CD8-positive, alpha-beta memory T cell (primary cell): ENCODE results near the gene SUPT4H1. TPM values are rescaled to one million over a fixed set of nuclear protein-coding genes. Genes with fewer than 3 reads are reported as not detected.
A peak's percentile ranks its signal among the peaks of the same experiment; 100 is the strongest.
"Not testable (repeated sequence)": the region's sequence is repeated elsewhere in the genome, so short reads cannot be mapped to it uniquely, and the experiment has no call there.

Experiments used
- CTCF ChIA-PET: fragments of 350-600 bp; sonication (Branson Sonifier 250); formaldehyde crosslinking; loops from one replicate; lab custom pipeline; 2021; ENCODE audit warnings: antibody characterized with exemption; lab: Charles Lee
- POLR2A ChIA-PET: fragments of 350-600 bp; sonication (Branson Sonifier 250); formaldehyde crosslinking; loops from one replicate; lab custom pipeline; 2021; ENCODE audit warnings: antibody characterized with exemption; lab: Charles Lee
- DNase-seq, 5 donors: peaks; one replicate each; pipeline versions ENCODE4 v3.0.0 to v3.0.0-alpha.2; 2020 to 2022; ENCODE audit warnings: mixed read lengths in 1 of 5
- H3K27ac ChIP-seq: one replicate; pipeline ENCODE4 v1.7.0; 2013; ENCODE audit warnings: low read depth, mild to moderate bottlenecking, low read length, moderate library complexity
- H3K27me3 ChIP-seq: 2 replicates; pipeline ENCODE4 v1.7.0; 2013; ENCODE audit warnings: low read length, mild to moderate bottlenecking; ENCODE audit not compliant: insufficient read depth, poor library complexity, severe bottlenecking
- H3K36me3 ChIP-seq: 2 replicates; pipeline ENCODE4 v1.7.0; 2013; ENCODE audit warnings: mild to moderate bottlenecking, low read length, moderate library complexity; ENCODE audit not compliant: insufficient read depth
- H3K4me1 ChIP-seq: 2 replicates; pipeline ENCODE4 v1.7.0; 2013; ENCODE audit warnings: mild to moderate bottlenecking, low read length, moderate library complexity; ENCODE audit not compliant: insufficient read depth
- H3K4me3 ChIP-seq: 2 replicates; pipeline ENCODE4 v1.7.0; 2013; ENCODE audit warnings: mild to moderate bottlenecking, low read length
- H3K9me3 ChIP-seq: 2 replicates; pipeline ENCODE4 v1.7.0; 2013; ENCODE audit warnings: mild to moderate bottlenecking, low read length
- H3K27ac Mint-ChIP-seq, 8 donors: one replicate each; pipeline ENCODE4 v1.8.0; 2020 to 2021; ENCODE audit warnings: mixed read lengths in 8 of 8, mild to moderate bottlenecking in 6 of 8, inconsistent platforms in 3 of 8, moderate library complexity in 3 of 8
- H3K27me3 Mint-ChIP-seq, 2 donors: one replicate each; pipeline ENCODE4 v1.8.0; 2020 to 2021; ENCODE audit warnings: mixed read lengths in 2 of 2, mild to moderate bottlenecking in 1 of 2, moderate library complexity in 1 of 2
- H3K36me3 Mint-ChIP-seq, 3 donors: one replicate each; pipeline ENCODE4 v1.8.0; 2020 to 2021; ENCODE audit warnings: mixed read lengths in 3 of 3, inconsistent platforms in 1 of 3, mild to moderate bottlenecking in 1 of 3
- H3K4me1 Mint-ChIP-seq, 3 donors: one replicate each; pipeline ENCODE4 v1.8.0; 2020 to 2021; ENCODE audit warnings: mixed read lengths in 3 of 3, inconsistent platforms in 1 of 3, mild to moderate bottlenecking in 1 of 3
- H3K4me3 Mint-ChIP-seq, 7 donors: one replicate each; pipeline ENCODE4 v1.8.0; 2020 to 2021; ENCODE audit warnings: mixed read lengths in 7 of 7, mild to moderate bottlenecking in 6 of 7, moderate library complexity in 4 of 7, inconsistent platforms in 2 of 7
- H3K9me3 Mint-ChIP-seq, 5 donors: one replicate each; pipeline ENCODE4 v1.8.0; 2020 to 2022; ENCODE audit warnings: mixed read lengths in 5 of 5, mild to moderate bottlenecking in 3 of 5, moderate library complexity in 2 of 5, inconsistent platforms in 1 of 5
- polyA plus RNA-seq: library from polyadenylated mRNA; unstranded; fragments of 300-500 nt; fragmentation: Illumina TruSeq; gene quantifications from one replicate; pipeline ENCODE4 v1.2.3, GENCODE V29; 2021
- total RNA-seq, 2 experiments: library from RNA; stranded (reverse); gene quantifications; one replicate each; pipeline ENCODE4 v1.2.3, GENCODE V29; 2021

SUPT4H1 gene
- total and polyA plus RNA-seq, 3 experiments from 2014 or later, result 97.5 to 149 (median 145) TPM

- peak overlapping the region; percentile 86 to 100 (median 95) for H3K4me3 Mint-ChIP-seq
- ChIA-PET CTCF (interaction anchor here (8.5 to 13.8 kb wide), 3 partner anchors 8 to 21 kb away, joined by 90 to 504 read pairs (median 164); partner anchors contain the start of genes SUPT4H1 and TSPOAP1), POLR2A (interaction anchor here (4.6 to 12.2 kb wide), 3 partner anchors 10 to 24 kb away, joined by 72 to 491 read pairs (median 108); partner anchors contain the start of genes SUPT4H1 and TSPOAP1)
- no peak overlapping the region for H3K27ac ChIP-seq
- peaks cover 0 to 2% of the 10 kb centered on the region in 2 donors for H3K27me3 Mint-ChIP-seq
- peaks cover 16% of the 10 kb centered on the region for H3K36me3 ChIP-seq
- DNase-seq, result peak in 1 of 5 donors; percentile 49
- H3K27me3 ChIP-seq, result no peaks in the 10 kb centered on the region
- H3K9me3 Mint-ChIP-seq, result no peaks in the 10 kb centered on the region
- no peaks in the 10 kb centered on the region for H3K9me3 ChIP-seq
- H3K27ac Mint-ChIP-seq, result peak overlapping the region; percentile 92 to 100 (median 99)
- peaks cover 77 to 97% (median 96%) of the 10 kb centered on the region in 3 donors for H3K4me1 Mint-ChIP-seq
- peaks cover 85% of the 10 kb centered on the region for H3K4me1 ChIP-seq
- peak overlapping the region; percentile 62 for H3K4me3 ChIP-seq
- H3K36me3 Mint-ChIP-seq, result peaks cover 3 to 67% (median 22%) of the 10 kb centered on the region in 3 donors
These were observed 10.0 kb downstream of the SUPT4H1 start for GRCh38 chr17:58341861-58342475.

GRCh38 chr17:58341136-58341860, 10.7 kb downstream of the SUPT4H1 start:
- not testable (repeated sequence) for H3K27me3 ChIP-seq, H3K27ac ChIP-seq, H3K9me3 Mint-ChIP-seq, H3K27me3 Mint-ChIP-seq, DNase-seq, H3K9me3 ChIP-seq
- peak overlapping the region; percentile 92 to 100 (median 95) for H3K4me3 Mint-ChIP-seq
- peak overlapping the region; percentile 92 to 100 (median 99) for H3K27ac Mint-ChIP-seq
- ChIA-PET CTCF (interaction anchor here (1.8 to 13.8 kb wide), 4 partner anchors 7 to 146 kb away, joined by 4 to 504 read pairs (median 127); partner anchors contain the start of genes HSF5, SUPT4H1 and TSPOAP1), POLR2A (interaction anchor here (0.6 to 12.2 kb wide), 6 partner anchors 10 to 1209 kb away, joined by 3 to 491 read pairs (median 38); partner anchors contain the start of genes SUPT4H1 and TSPOAP1)
- H3K36me3 Mint-ChIP-seq, result peaks cover 3 to 64% (median 21%) of the 10 kb centered on the region in 3 donors
- Histone ChIP-seq H3K4me1 (peaks cover 85% of the 10 kb centered on the region), H3K4me3 (peak overlapping the region; percentile 62), H3K36me3 (peaks cover 11% of the 10 kb centered on the region)
- peaks cover 83 to 97% (median 97%) of the 10 kb centered on the region in 3 donors for H3K4me1 Mint-ChIP-seq

GRCh38 chr17:58340405-58340876, 11.6 kb downstream of the SUPT4H1 start:
- Histone ChIP-seq H3K36me3 (peaks cover 2% of the 10 kb centered on the region), H3K27me3 (no peaks in the 10 kb centered on the region), H3K4me1 (peaks cover 85% of the 10 kb centered on the region), H3K4me3 (peak overlapping the region; percentile 98), H3K9me3 (no peaks in the 10 kb centered on the region), H3K27ac (peak overlapping the region; percentile 96)
- peak overlapping the region; percentile 93 to 100 (median 98) for H3K27ac Mint-ChIP-seq
- peaks cover 3 to 58% (median 17%) of the 10 kb centered on the region in 3 donors for H3K36me3 Mint-ChIP-seq
- peaks cover 85 to 97% (median 97%) of the 10 kb centered on the region in 3 donors for H3K4me1 Mint-ChIP-seq
- ChIA-PET CTCF (interaction anchor here (1.8 to 13.8 kb wide), 4 partner anchors 6 to 147 kb away, joined by 4 to 504 read pairs (median 127); partner anchors contain the start of genes HSF5, SUPT4H1 and TSPOAP1), POLR2A (interaction anchor here (0.6 to 12.2 kb wide), 4 partner anchors 9 to 34 kb away, joined by 3 to 491 read pairs (median 58); partner anchors contain the start of genes SUPT4H1 and TSPOAP1)
- DNase-seq, result no peak
- no peaks in the 10 kb centered on the region for H3K9me3 Mint-ChIP-seq
- peaks cover 0 to 2% of the 10 kb centered on the region in 2 donors for H3K27me3 Mint-ChIP-seq
- H3K4me3 Mint-ChIP-seq, result peak overlapping the region; percentile 89 to 100 (median 95)

DNA sequence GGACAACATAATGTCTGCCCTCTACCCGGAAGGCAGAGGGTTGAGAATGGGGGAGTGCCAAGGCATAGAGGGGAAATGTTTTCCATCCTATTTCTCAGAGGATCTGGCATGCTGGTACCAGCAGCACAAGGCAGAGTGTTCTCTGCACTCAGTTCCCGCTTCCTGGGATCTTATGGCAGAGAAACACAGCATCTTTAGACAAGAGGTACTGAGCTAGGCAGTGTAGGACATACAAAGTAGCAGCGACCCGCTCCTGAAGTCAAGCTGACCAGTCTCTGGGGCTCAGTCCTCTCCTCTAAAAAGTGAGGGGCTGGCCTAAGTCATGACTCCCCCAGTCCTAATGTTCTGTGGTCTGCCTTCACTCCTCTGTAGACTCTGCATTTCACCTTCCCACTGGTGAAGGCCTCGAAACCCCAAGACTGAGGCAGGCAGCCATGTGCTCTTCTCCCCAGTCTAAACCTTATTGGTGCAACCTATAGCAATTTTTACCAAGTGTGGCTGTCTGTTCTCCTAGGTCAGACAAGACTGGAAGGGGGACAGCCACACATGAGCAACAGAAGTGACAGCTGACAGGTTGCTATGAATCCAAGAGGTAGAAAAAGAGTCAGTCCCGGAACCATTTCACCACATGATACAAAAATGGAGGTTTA, 12.1 kb downstream of the SUPT4H1 start:
- Mint-ChIP-seq H3K4me3 (peak overlapping the region; percentile 89 to 100 (median 95)), H3K4me1 (peaks cover 84 to 97% (median 95%) of the 10 kb centered on the region in 3 donors), H3K36me3 (peaks cover 3 to 52% (median 13%) of the 10 kb centered on the region in 3 donors), H3K9me3 (no peaks in the 10 kb centered on the region), H3K27me3 (peaks cover 0 to 2% of the 10 kb centered on the region in 2 donors), H3K27ac (peak overlapping the region; percentile 93 to 100 (median 98))
- no peaks in the 10 kb centered on the region for H3K36me3 ChIP-seq
- peak overlapping the region; percentile 96 for H3K27ac ChIP-seq
- H3K4me3 ChIP-seq, result peak overlapping the region; percentile 98
- ChIA-PET CTCF (interaction anchor here (1.4 to 13.8 kb wide), 5 partner anchors 6 to 148 kb away, joined by 4 to 504 read pairs (median 90); partner anchors contain the start of genes HSF5, SUPT4H1 and TSPOAP1), POLR2A (interaction anchor here (5.5 to 12.2 kb wide), 3 partner anchors 8 to 22 kb away, joined by 47 to 491 read pairs (median 108); partner anchors contain the start of genes SUPT4H1 and TSPOAP1)
- H3K4me1 ChIP-seq, result peaks cover 85% of the 10 kb centered on the region
- H3K27me3 ChIP-seq, result no peaks in the 10 kb centered on the region
- H3K9me3 ChIP-seq, result no peaks in the 10 kb centered on the region
- DNase-seq, result no peak

DNA sequence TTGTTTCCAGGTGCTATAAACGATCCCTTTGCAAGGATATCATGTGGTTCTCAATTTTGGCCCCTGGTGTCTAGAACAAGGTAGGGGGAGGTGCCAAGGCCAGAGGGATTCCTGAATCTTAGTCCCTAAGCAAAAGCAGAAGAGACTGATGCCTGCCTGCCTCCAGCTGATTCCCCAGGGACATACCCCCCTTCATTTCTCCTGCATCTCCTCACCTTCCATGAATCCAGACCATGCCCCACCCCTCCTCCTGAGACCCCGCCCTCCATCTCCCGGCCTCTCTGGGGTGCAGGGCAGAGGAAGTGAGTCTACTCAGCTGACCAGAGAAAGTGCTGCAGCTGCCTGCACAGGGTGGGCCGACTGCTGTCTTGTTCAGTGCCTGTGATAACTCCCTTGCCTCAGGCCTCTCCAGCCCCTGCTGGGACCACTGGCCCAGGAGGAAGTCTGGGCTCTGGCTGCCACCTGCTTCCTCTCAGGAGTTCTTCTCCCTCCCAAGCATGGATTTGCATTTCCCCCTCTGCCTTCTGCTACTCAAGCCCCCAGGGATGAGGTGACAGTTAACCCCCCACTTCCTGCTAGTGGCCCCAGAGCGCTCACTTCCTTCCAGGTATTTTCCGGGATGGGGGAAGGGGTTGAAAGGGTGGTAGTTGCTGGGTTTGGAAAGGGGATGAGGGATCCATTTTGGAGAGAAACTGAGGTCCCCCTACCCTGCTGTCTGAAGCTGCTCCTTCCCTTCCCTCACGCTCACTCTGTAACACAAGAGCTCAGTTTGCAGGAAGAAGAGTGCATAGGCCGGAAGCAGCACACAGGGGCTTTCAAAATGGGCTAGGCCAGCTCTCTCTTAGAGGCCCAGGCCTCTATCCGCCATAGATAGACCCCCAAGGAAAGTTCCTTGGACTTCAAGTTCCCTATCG, 12.9 kb downstream of the SUPT4H1 start:
- Mint-ChIP-seq H3K4me1 (peaks cover 84 to 97% (median 95%) of the 10 kb centered on the region in 3 donors), H3K9me3 (no peaks in the 10 kb centered on the region), H3K27ac (peak overlapping the region; percentile 93 to 100 (median 98)), H3K36me3 (peaks cover 3 to 48% (median 10%) of the 10 kb centered on the region in 3 donors), H3K4me3 (peak overlapping the region; percentile 89 to 100 (median 95)), H3K27me3 (peaks cover 0 to 2% of the 10 kb centered on the region in 2 donors)
- POLR2A ChIA-PET, result interaction anchor here (5.5 to 12.2 kb wide), 3 partner anchors 8 to 21 kb away, joined by 47 to 491 read pairs (median 108); partner anchors contain the start of genes SUPT4H1 and TSPOAP1
- no peaks in the 10 kb centered on the region for H3K27me3 ChIP-seq
- CTCF ChIA-PET, result interaction anchor here (1.4 to 13.8 kb wide), 4 partner anchors 13 to 149 kb away, joined by 4 to 504 read pairs (median 48); partner anchors contain the start of genes HSF5, SUPT4H1 and TSPOAP1
- H3K27ac ChIP-seq, result peak overlapping the region; percentile 96
- DNase-seq, result peak in 2 of 5 donors; percentile 34 to 61
- H3K4me3 ChIP-seq, result peak overlapping the region; percentile 98
- H3K4me1 ChIP-seq, result peaks cover 89% of the 10 kb centered on the region
- no peaks in the 10 kb centered on the region for H3K36me3 ChIP-seq
- H3K9me3 ChIP-seq, result no peaks in the 10 kb centered on the region

- Mint-ChIP-seq H3K36me3 (peaks cover 3 to 46% (median 8%) of the 10 kb centered on the region in 3 donors), H3K9me3 (no peaks in the 10 kb centered on the region), H3K27me3 (peaks cover 0 to 2% of the 10 kb centered on the region in 2 donors), H3K4me1 (peaks cover 84 to 95% (median 93%) of the 10 kb centered on the region in 3 donors), H3K27ac (peak overlapping the region; percentile 93 to 100 (median 98)), H3K4me3 (peak overlapping the region; percentile 89 to 100 (median 95))
- DNase-seq, result no peak
- POLR2A ChIA-PET, result interaction anchor here (1.2 to 13.6 kb wide), 6 partner anchors 4 to 817 kb away, joined by 3 to 491 read pairs (median 78); partner anchors contain the start of genes PRR11, SKA2, SUPT4H1 and TSPOAP1
- no peaks in the 10 kb centered on the region for H3K9me3 ChIP-seq
- no peaks in the 10 kb centered on the region for H3K27me3 ChIP-seq
- H3K36me3 ChIP-seq, result no peaks in the 10 kb centered on the region
- peak overlapping the region; percentile 98 for H3K4me3 ChIP-seq
- peaks cover 89% of the 10 kb centered on the region for H3K4me1 ChIP-seq
- CTCF ChIA-PET, result interaction anchor here (1.0 to 13.8 kb wide), 5 partner anchors 6 to 89 kb away, joined by 3 to 504 read pairs (median 90); partner anchors contain the start of genes SUPT4H1 and TSPOAP1
- H3K27ac ChIP-seq, result peak overlapping the region; percentile 96
These were observed 13.6 kb downstream of the SUPT4H1 start for GRCh38 chr17:58338454-58338840.
